ENCODE measurements around the gene SEMA5A. TPM values are rescaled to one million over a fixed set of nuclear protein-coding genes. Genes with fewer than 3 reads are reported as not detected.

The SEMA5A gene
- total RNA-seq, 4 donors from 2014 or later = 2.4 to 129 (median 10.0) TPM

- H3K27me3 ChIP-seq = no peaks in the 10 kb centered on the region
- no peak overlapping the region for H3K27ac ChIP-seq
- DNase-seq = no peak
- H3K9me3 ChIP-seq = no peaks in the 10 kb centered on the region
- intact Hi-C loops (cut with DNase I; ENCODE audit: low total_unique reads) = no loop called here
- H3K36me3 ChIP-seq = no peaks in the 10 kb centered on the region
- H3K4me1 ChIP-seq = no peaks in the 10 kb centered on the region
- TF ChIP-seq CTCF (IDR thresholded peaks at IDR 0.05) (no peak), POLR2A (IDR thresholded peaks at IDR 0.05) (no peak)
- H3K4me3 ChIP-seq = no peak overlapping the region
Measured at GRCh38 chr5:9056046-9056445, 489.8 kb downstream of the SEMA5A start.

- Histone ChIP-seq H3K27ac (no peak overlapping the region), H3K27me3 (no peaks in the 10 kb centered on the region), H3K4me3 (no peak overlapping the region), H3K36me3 (no peaks in the 10 kb centered on the region), H3K4me1 (no peaks in the 10 kb centered on the region), H3K9me3 (no peaks in the 10 kb centered on the region)
- TF ChIP-seq POLR2A (IDR thresholded peaks at IDR 0.05) (no peak), CTCF (IDR thresholded peaks at IDR 0.05) (no peak)
- intact Hi-C loops (cut with DNase I; ENCODE audit: low total_unique reads) = no loop called here
- no peak for DNase-seq
Measured at GRCh38 chr5:9054821-9055589, 490.9 kb downstream of the SEMA5A start.

- H3K27me3 ChIP-seq = no peaks in the 10 kb centered on the region
- intact Hi-C loops (cut with DNase I; ENCODE audit: low total_unique reads) = no loop called here
- no peaks in the 10 kb centered on the region for H3K9me3 ChIP-seq
- no peaks in the 10 kb centered on the region for H3K4me1 ChIP-seq
- no peak overlapping the region for H3K4me3 ChIP-seq
- DNase-seq = no peak
- no peaks in the 10 kb centered on the region for H3K36me3 ChIP-seq
- no peak overlapping the region for H3K27ac ChIP-seq
- TF ChIP-seq CTCF (IDR thresholded peaks at IDR 0.05) (no peak), POLR2A (IDR thresholded peaks at IDR 0.05) (no peak)
Measured at GRCh38 chr5:9054322-9054721, 491.6 kb downstream of the SEMA5A start.

- no peak overlapping the region for H3K27ac ChIP-seq
- TF ChIP-seq POLR2A (IDR thresholded peaks at IDR 0.05) = no peak
- no peak for TF ChIP-seq CTCF (IDR thresholded peaks at IDR 0.05)
- H3K9me3 ChIP-seq = no peaks in the 10 kb centered on the region
- intact Hi-C loops (cut with DNase I; ENCODE audit: low total_unique reads) = no loop called here
- no peak overlapping the region for H3K4me3 ChIP-seq
- H3K27me3 ChIP-seq = no peaks in the 10 kb centered on the region
- no peaks in the 10 kb centered on the region for H3K36me3 ChIP-seq
- DNase-seq = no peak
- no peaks in the 10 kb centered on the region for H3K4me1 ChIP-seq
Measured at GRCh38 chr5:9052421-9052820, 493.5 kb downstream of the SEMA5A start.

- DNase-seq = no peak
- Histone ChIP-seq H3K27me3 (no peaks in the 10 kb centered on the region), H3K36me3 (no peaks in the 10 kb centered on the region), H3K27ac (no peak overlapping the region), H3K9me3 (no peaks in the 10 kb centered on the region), H3K4me1 (no peaks in the 10 kb centered on the region), H3K4me3 (no peak overlapping the region)
- intact Hi-C loops (cut with DNase I; ENCODE audit: low total_unique reads) = no loop called here
- TF ChIP-seq POLR2A (IDR thresholded peaks at IDR 0.05) = no peak
- TF ChIP-seq CTCF (IDR thresholded peaks at IDR 0.05) = no peak
Measured at GRCh38 chr5:9051779-9052178, 494.1 kb downstream of the SEMA5A start.

Data from uterus (tissue), 4 donors.